ENCODE measurements around the gene KRTAP10-4. TPM values are rescaled to one million over a fixed set of nuclear protein-coding genes. Genes with fewer than 3 reads are reported as not detected.

The KRTAP10-4 gene
- total RNA-seq, 2 experiments from 2014 or later: not detected

DNA sequence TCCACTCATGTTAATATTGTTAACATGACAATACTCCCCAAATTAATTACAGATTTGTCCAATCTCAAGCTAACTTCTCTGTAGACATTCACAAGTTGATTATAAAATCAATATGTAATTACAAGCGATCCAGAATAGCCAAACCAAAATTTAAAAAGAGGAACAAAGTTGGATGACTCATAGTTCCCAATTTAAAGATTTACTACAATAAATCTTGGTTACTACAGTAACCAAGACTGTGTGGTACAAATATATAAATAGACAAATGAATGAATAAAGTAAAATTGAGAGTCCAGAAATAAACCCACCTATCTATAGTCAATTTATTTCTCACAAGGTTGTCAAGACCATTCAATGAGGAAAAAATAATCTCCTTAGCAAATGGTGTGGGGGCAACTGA lies 7.1 kb upstream of the KRTAP10-4 start:
- ChIA-PET CTCF (ENCODE audit: unreplicated experiment) (no interaction called here), POLR2A (no interaction called here)
- Histone ChIP-seq H3K27ac (ENCODE audit: low read depth, low read length, poor library complexity, severe bottlenecking) (no peak overlapping the region), H3K9me2 (ENCODE audit: insufficient read depth, low read length) (no peaks in the 10 kb centered on the region), H3K36me3 (ENCODE audit: insufficient read depth, low read length) (no peaks in the 10 kb centered on the region), H3K79me2 (ENCODE audit: insufficient read depth, low read depth, low read length) (no peaks in the 10 kb centered on the region), H4K20me1 (ENCODE audit: insufficient read depth, low read length) (no peaks in the 10 kb centered on the region), H3K9me3 (ENCODE audit: low read length) (no peaks in the 10 kb centered on the region), H2AFZ (ENCODE audit: low read length) (no peak overlapping the region), H3K4me3 (ENCODE audit: low read depth, low read length, poor library complexity, severe bottlenecking) (no peak overlapping the region), H3K4me2 (ENCODE audit: low read length) (no peak overlapping the region), H3K4me1 (ENCODE audit: insufficient read depth, low read length, poor library complexity, severe bottlenecking) (no peaks in the 10 kb centered on the region)
- no TSS peak for BruUV-seq (replicated peaks)
- TF ChIP-seq EZH2phosphoT487 (IDR thresholded peaks at IDR 0.05; ENCODE audit: borderline replicate concordance, low read depth, low read length): no peak
- no peak for TF ChIP-seq CTCF (conservative IDR thresholded peaks at IDR 0.05; ENCODE audit: low read length)
- intact Hi-C loops (cut with micrococcal nuclease; ENCODE audit: unreplicated experiment): no loop called here
- no peak for DNase-seq (ENCODE audit: low spot score)

DNA sequence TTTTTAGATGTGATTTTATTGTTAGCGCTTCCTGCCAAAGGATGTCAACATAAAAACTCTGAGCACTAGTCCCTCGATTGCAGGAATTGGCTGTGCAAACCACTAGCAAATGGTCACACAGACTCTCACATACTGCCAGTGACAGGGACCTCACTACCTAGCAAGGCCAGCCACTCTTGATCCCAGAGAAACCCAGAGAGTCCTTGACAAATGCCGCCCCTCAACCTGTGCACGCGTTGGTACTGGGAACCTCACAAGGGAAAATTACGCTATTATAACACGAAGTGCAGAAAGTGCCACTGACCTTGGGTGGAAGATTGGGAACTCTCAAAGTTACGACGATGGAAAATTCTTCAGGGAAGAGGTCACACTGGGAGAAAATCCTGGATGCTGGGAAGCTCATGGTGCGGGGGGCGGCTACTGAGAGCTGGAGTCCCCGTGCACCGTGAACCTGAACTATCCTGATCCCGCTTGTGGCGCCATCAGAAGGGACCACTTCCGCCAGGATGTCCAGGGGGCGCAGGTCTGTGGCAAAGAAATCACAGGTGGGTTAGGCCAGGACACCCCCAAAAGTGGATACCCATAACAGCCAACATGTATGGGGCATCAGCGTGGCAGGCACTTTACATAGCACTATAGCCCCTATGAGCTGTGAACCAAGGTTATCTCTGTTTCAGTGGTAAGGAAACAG lies 5.9 kb upstream of the KRTAP10-4 start:
- CTCF ChIA-PET (ENCODE audit: unreplicated experiment): no interaction called here
- no peak for DNase-seq (ENCODE audit: low spot score)

More for the DNA sequence above, 5.9 kb upstream of the KRTAP10-4 start:
- Histone ChIP-seq H3K4me3 (ENCODE audit: low read depth, low read length, poor library complexity, severe bottlenecking) (no peak overlapping the region), H3K9me2 (ENCODE audit: insufficient read depth, low read length) (no peaks in the 10 kb centered on the region), H3K27ac (ENCODE audit: low read depth, low read length, poor library complexity, severe bottlenecking) (no peak overlapping the region), H4K20me1 (ENCODE audit: insufficient read depth, low read length) (no peaks in the 10 kb centered on the region), H3K4me2 (ENCODE audit: low read length) (no peak overlapping the region), H3K9me3 (ENCODE audit: low read length) (no peaks in the 10 kb centered on the region), H3K4me1 (ENCODE audit: insufficient read depth, low read length, poor library complexity, severe bottlenecking) (no peaks in the 10 kb centered on the region), H2AFZ (ENCODE audit: low read length) (no peak overlapping the region), H3K79me2 (ENCODE audit: insufficient read depth, low read depth, low read length) (no peaks in the 10 kb centered on the region), H3K36me3 (ENCODE audit: insufficient read depth, low read length) (no peaks in the 10 kb centered on the region)
- POLR2A ChIA-PET: no interaction called here
- no TSS peak for BruUV-seq (replicated peaks)
- intact Hi-C loops (cut with micrococcal nuclease; ENCODE audit: unreplicated experiment): no loop called here
- TF ChIP-seq EZH2phosphoT487 (IDR thresholded peaks at IDR 0.05; ENCODE audit: borderline replicate concordance, low read depth, low read length) (no peak), CTCF (conservative IDR thresholded peaks at IDR 0.05; ENCODE audit: low read length) (no peak)

All from OCI-LY7 (cell line).